G401 (cell line): ENCODE results near the gene RTP3. TPM values are rescaled to one million over a fixed set of nuclear protein-coding genes. Genes with fewer than 3 reads are reported as not detected.

ENCODE experiments used
- DNase-seq: peaks from one replicate; pipeline ENCODE4 v3.0.0-alpha.2; 2015; ENCODE audit warnings: low spot score
- in situ Hi-C: cut with HindIII; loops from 2 replicates; pipeline ENCODE4 v1.10.0; 2016; ENCODE audit warnings: low sequenced_read_pairs, mixed read lengths
- total RNA-seq: library from RNA; depleted of rRNA; stranded (reverse); fragments of >200 nt; shearing (Covaris generic); gene quantifications from 2 replicates; pipeline ENCODE4 v1.2.3, GENCODE V29; 2014; rRNA removed

RTP3 gene
- total RNA-seq = not detected in 2 replicates

- in situ Hi-C loops = no loop called here
- no peak for DNase-seq
Observed at GRCh38 chr3:46497556-46498265, at the start of gene RTP3. RTP3 (plus strand) TSS chr3:46497976; CDS start chr3:46498063, 87 bp downstream.

DNA sequence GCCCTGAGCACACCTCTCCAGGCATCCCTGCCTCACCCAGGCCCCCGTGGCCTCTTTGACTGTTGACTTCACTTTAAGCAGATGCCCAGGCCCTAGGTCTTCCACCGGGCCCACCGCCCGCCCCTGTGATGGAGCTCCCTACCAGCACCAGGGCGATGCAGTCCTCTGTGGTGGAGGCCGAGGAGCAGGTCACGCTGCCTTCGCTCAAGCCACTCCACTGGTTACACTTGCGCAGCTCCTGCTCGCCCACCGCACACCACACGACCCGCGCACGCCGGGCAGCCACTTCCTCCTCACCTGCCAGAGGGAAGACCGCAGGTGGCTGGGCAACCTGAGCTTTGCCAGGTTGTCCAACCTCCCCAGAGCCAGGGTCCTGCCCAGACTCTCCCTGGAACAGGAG is 49.1 kb upstream of the RTP3 start:
- in situ Hi-C loops = no loop called here
- no peak for DNase-seq

GRCh38 chr3:46449755-46450552 is 47.8 kb upstream of the RTP3 start:
- peak; percentile 12 for DNase-seq
- in situ Hi-C loops = no loop called here

- in situ Hi-C loops = no loop called here
- DNase-seq = no peak
Observed at GRCh38 chr3:46453526-46454208, 44.1 kb upstream of the RTP3 start.

DNA sequence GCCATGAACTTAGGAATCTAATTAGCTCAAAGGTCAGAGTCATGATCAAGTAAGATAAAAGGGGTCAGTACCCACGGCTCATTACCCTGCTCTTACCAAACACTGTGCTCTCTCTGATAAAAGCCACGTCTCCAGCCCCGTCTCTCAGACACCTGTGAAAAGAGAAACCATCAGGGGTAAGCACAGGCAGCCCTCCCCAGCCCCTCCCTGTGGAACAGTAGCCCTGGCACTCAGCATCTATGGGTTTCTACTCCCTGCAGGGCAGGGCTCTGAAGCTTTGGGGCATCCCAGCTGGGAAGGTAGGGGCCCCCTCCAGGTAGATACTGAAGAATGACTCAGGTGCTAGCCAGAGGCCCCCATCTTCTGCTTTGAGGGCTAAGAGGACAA is 43.6 kb upstream of the RTP3 start:
- in situ Hi-C loops = no loop called here
- no peak for DNase-seq

DNA sequence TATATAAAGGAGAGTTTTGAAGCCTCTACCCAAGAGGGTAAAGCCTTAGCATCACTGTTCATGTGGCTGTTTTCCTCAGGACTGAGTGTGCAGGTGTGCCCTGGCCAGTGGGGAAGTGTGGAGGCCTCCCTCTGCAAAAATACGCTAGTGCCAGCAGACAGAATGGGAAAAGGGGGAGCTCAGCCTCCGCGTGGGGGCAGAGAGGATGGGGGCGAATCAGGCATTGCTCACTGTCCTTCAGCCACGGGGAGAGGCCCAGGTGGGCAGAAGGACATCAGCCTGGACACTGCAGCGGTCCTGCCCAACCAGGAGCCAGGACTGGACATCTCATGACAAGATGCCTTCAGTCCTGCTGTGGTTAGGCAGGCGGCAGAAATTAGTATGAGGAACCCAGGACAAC is 43.2 kb upstream of the RTP3 start:
- in situ Hi-C loops = no loop called here
- no peak for DNase-seq

GRCh38 chr3:46455231-46456115 is 42.3 kb upstream of the RTP3 start:
- in situ Hi-C loops = no loop called here

DNA sequence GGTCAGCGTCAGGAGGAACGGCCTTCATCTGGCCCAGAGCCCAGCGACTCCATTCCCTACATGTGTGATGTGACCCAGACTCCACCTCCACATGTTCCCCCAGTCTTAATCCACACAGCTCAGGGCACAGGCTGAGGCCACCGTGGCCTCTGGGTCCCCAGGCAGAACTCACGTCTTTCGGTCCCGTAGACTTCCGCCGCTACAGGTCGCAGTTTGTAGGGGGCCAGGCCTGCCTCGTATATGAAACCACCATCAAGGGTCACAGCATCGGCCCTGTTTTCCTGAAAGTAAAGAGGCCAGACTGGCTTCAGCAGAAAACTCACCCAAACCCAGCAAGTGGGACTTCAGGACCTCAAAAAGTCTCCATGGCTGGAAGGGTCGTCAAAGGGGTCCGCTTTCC is 41.7 kb upstream of the RTP3 start:
- DNase-seq = no peak
- in situ Hi-C loops = no loop called here

More at GRCh38 chr3:46455231-46456115, 42.3 kb upstream of the RTP3 start:
- no peak for DNase-seq

- in situ Hi-C loops = no loop called here
- no peak for DNase-seq
Observed at GRCh38 chr3:46460051-46460450, 37.7 kb upstream of the RTP3 start.

GRCh38 chr3:46462111-46462510 is 35.7 kb upstream of the RTP3 start:
- DNase-seq = no peak
- in situ Hi-C loops = no loop called here

GRCh38 chr3:46462511-46462910 is 35.3 kb upstream of the RTP3 start:
- DNase-seq = no peak
- in situ Hi-C loops = no loop called here

- in situ Hi-C loops = no loop called here
- DNase-seq = no peak
Observed at GRCh38 chr3:46463120-46463867, 34.5 kb upstream of the RTP3 start.

GRCh38 chr3:46463868-46464241 is 33.9 kb upstream of the RTP3 start:
- no peak for DNase-seq
- in situ Hi-C loops = no loop called here

DNA sequence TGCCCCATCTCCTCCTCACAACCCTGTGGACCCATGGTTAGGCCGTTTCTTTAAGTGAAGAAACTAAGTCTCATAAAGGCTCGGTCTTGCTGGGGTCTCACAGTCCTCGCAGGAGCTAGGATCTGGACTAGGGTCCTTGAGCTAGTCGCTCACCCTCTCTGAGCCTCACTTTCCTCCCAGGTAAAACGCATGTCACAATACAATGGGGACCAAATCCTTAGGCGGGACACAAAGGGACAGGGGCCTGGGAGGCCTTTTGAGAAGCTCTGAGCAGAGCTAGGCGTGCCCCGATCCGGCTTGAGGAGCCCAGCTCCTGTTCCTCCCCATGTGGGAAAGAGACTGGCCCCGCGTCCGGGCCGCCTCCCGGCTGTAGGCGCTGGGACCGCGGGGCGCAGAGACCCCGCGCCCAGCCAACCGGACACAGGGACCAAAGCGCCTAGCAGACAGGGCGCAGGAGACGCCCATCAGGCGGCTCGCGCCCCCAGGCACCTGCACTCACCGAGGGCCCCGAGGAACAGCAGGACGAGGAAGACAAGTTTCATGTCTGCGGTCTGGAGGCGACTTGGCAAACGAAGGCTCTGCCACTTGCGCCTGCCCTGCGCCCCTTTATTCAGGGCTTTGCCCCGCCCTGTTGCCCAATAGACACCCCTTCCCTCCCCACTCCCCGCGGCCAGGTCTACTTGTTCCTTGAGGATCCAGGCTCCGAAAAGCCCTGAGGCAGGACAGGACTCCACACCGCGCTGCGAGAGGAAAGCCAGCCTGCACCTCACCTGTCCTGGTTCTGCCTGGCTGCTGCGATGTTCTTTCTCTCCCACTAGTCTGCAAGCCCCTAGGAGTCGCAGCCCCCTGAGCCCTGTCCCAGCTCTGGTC is 33.2 kb upstream of the RTP3 start, which contains the start of gene LTF:
Gene LTF (minus strand): TSS at position 580 of the 870 bp plus-strand sequence. CDS start 38 bp downstream, at position 542.
- in situ Hi-C loops = no loop called here

GRCh38 chr3:46465196-46465520 is 32.6 kb upstream of the RTP3 start:
- in situ Hi-C loops = no loop called here
- no peak for DNase-seq

More for the DNA sequence above, 33.2 kb upstream of the RTP3 start, which contains the start of gene LTF:
- DNase-seq = no peak

GRCh38 chr3:46466273-46466672 is 31.5 kb upstream of the RTP3 start:
- in situ Hi-C loops = no loop called here
- DNase-seq = no peak

DNA sequence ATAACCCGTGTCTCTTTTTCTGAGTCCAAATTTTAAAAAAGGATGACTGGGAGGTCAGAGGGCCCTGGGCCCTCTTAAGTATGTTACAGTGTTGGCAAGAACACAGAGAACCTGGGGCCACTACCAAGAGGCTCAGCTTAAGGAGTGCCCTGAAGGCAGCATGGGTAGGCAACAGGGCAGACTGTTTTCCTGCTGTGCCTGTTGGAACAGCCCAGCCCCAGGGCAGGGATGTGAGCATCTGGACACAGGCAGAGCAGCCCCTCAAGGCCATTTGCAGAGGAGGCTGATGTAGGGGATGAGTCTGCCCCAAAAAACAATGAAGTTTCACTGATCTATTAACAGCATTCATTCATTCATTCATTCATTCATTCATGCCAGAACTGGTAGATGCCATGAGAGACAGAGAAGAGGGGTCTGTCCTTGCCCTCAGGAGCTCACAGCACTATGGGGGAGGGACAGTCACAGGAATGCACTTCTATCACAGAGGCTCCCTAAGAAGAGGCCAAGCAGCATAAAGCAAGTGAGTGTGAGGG is 30.8 kb upstream of the RTP3 start:
- in situ Hi-C loops = no loop called here
- DNase-seq = no peak
